Upper lobe of right lung (tissue), 1 donor: ENCODE measurements around the gene SVIL. TPM values are rescaled to one million over a fixed set of nuclear protein-coding genes. Genes with fewer than 3 reads are reported as not detected.
A peak's percentile ranks its signal among the peaks of the same experiment; 100 is the strongest.
"Not testable (repeated sequence)": the region's sequence is repeated elsewhere in the genome, so short reads cannot be mapped to it uniquely, and the experiment has no call there.

Source experiments
- ATAC-seq: fragments of 200-7000 bp; cut with Tn5 transposase; one replicate; pipeline ENCODE4 v1.9.1; 2020; ENCODE audit warnings: mild to moderate bottlenecking, moderate library complexity
- DNase-seq: peaks from one replicate; pipeline ENCODE4 v3.0.0-alpha.2; 2020
- H3K27ac ChIP-seq: fragments of 200-600 bp; one replicate; pipeline ENCODE4 v1.8.0; 2022
- H3K27me3 ChIP-seq: fragments of 200-600 bp; one replicate; pipeline ENCODE4 v1.8.0; 2022; ENCODE audit warnings: mild to moderate bottlenecking
- H3K36me3 ChIP-seq: fragments of 200-600 bp; one replicate; pipeline ENCODE4 v1.8.0; 2022
- H3K4me1 ChIP-seq: fragments of 200-600 bp; one replicate; pipeline ENCODE4 v1.8.0; 2022
- H3K4me3 ChIP-seq: fragments of 200-600 bp; one replicate; pipeline ENCODE4 v1.8.0; 2022; ENCODE audit warnings: mild to moderate bottlenecking
- H3K9me3 ChIP-seq: fragments of 200-600 bp; one replicate; pipeline ENCODE4 v1.8.0; 2022
- intact Hi-C: fragments of 100-400 bp; cut with DNase I; formaldehyde crosslinking; loops from one replicate; pipeline ENCODE4 v1.11.0; 2022
- total RNA-seq: library from RNA; stranded (reverse); fragmentation: NEBNext Ultra II Directional; extraction: Animal tissue kit (Norgen Biotek cat#: 25700); gene quantifications from one replicate; pipeline ENCODE4 v1.2.1, GENCODE V29; 2021
- TF ChIP-seq, protein P1 (sequence below): fragments of 200-600 bp; IDR thresholded peaks from one replicate; pipeline ENCODE4 v1.8.0; 2022; ENCODE audit warnings: antibody characterized with exemption
- donor health status: DM: no; HTN: yes; CAD: no; lungs with severe emphysema.

Gene SVIL
- total RNA-seq, 1 donor from 2014 or later: 106 TPM

DNA sequence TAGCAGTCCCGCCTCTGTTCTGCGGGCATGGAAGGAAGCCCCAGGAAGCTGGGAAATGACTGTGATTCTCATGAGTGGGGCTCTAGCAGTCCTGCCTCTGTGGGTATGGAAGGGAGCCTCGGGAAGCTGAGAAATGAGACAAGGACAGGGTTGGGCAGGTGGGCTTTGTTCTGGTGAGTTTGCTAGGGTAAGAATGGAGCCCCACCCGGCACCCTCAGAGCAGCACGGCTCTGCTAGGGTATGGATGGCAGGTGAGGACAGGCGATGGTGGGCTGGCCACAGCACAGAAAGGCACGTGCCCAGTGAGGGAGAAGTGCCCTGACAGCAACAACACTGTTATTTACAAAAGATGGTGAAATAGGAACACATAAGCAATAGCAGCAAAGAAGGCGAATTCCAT lies 39.6 kb downstream of the SVIL start:
- ATAC-seq: no peak
- no peaks in the 10 kb centered on the region for H3K9me3 ChIP-seq

DNA sequence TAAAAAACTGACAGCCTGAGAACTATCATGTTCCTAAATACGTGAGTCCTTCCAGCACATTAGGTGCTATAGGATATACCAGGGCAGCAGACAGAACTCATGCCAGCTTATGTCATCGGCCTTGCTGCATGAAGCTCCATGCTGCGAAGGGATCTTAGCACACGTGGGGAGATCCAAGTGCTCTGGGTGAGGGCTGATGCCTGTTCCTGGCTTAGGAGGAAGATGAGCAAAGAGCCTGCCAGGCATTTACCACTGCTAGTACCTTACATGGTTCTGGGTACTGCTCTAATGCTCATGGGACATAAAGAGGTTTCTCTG lies 43.2 kb downstream of the SVIL start:
- DNase-seq (no peak), ATAC-seq (no peak)
- TF ChIP-seq, protein P1, sequence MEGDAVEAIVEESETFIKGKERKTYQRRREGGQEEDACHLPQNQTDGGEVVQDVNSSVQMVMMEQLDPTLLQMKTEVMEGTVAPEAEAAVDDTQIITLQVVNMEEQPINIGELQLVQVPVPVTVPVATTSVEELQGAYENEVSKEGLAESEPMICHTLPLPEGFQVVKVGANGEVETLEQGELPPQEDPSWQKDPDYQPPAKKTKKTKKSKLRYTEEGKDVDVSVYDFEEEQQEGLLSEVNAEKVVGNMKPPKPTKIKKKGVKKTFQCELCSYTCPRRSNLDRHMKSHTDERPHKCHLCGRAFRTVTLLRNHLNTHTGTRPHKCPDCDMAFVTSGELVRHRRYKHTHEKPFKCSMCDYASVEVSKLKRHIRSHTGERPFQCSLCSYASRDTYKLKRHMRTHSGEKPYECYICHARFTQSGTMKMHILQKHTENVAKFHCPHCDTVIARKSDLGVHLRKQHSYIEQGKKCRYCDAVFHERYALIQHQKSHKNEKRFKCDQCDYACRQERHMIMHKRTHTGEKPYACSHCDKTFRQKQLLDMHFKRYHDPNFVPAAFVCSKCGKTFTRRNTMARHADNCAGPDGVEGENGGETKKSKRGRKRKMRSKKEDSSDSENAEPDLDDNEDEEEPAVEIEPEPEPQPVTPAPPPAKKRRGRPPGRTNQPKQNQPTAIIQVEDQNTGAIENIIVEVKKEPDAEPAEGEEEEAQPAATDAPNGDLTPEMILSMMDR: no peak
- Histone ChIP-seq H3K9me3 (no peaks in the 10 kb centered on the region), H3K27me3 (no peaks in the 10 kb centered on the region), H3K4me3 (no peak overlapping the region), H3K27ac (no peak overlapping the region), H3K4me1 (peaks cover 22% of the 10 kb centered on the region), H3K36me3 (no peaks in the 10 kb centered on the region)
- intact Hi-C loops: no loop called here

More for the DNA sequence above, 39.6 kb downstream of the SVIL start:
- Histone ChIP-seq H3K4me1 (peaks cover 8% of the 10 kb centered on the region), H3K4me3 (no peak overlapping the region), H3K27ac (no peak overlapping the region), H3K36me3 (no peaks in the 10 kb centered on the region), H3K27me3 (no peaks in the 10 kb centered on the region)
- DNase-seq: no peak
- TF ChIP-seq, protein P1: no peak
- intact Hi-C loops: no loop called here

DNA sequence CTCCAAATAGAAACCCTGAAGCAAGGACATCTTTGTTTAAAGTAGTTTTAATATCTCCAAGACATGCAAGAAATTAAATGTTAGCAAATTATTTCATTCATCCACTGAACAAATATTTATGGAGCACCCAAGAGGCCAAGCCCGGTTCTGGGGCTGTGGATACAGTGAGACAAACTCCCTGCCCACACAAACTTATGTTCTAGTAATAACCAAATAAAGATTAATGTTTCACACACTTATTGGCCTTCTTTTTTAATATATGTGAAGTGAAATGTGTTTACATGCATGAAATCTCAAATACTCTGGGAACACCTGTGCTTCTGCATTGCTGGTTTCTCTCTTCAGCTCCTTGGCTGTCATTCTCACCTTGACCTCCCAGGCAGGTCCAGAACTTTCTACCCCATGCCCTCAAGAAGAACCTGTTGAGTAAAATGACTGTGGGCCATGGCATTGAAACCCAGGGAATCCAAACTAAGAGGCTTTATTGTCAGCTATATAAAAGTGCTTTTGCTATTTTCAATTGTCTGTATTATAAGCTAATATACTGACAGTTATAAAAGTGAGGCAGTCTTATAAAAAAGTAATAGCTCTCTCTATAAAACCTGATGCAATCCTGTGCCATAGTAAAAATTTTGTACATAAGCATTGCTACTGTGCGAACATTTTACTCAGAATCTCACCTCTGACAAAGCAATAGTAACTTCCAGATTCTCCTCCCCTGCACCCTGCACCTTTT lies 43.7 kb downstream of the SVIL start:
- ATAC-seq (no peak), DNase-seq (no peak)
- H3K9me3 ChIP-seq: no peaks in the 10 kb centered on the region
- intact Hi-C loops: no loop called here
- H3K27me3 ChIP-seq: no peaks in the 10 kb centered on the region
- TF ChIP-seq, protein P1: no peak
- peaks cover 22% of the 10 kb centered on the region for H3K4me1 ChIP-seq
- no peak overlapping the region for H3K27ac ChIP-seq
- no peak overlapping the region for H3K4me3 ChIP-seq
- H3K36me3 ChIP-seq: no peaks in the 10 kb centered on the region

DNA sequence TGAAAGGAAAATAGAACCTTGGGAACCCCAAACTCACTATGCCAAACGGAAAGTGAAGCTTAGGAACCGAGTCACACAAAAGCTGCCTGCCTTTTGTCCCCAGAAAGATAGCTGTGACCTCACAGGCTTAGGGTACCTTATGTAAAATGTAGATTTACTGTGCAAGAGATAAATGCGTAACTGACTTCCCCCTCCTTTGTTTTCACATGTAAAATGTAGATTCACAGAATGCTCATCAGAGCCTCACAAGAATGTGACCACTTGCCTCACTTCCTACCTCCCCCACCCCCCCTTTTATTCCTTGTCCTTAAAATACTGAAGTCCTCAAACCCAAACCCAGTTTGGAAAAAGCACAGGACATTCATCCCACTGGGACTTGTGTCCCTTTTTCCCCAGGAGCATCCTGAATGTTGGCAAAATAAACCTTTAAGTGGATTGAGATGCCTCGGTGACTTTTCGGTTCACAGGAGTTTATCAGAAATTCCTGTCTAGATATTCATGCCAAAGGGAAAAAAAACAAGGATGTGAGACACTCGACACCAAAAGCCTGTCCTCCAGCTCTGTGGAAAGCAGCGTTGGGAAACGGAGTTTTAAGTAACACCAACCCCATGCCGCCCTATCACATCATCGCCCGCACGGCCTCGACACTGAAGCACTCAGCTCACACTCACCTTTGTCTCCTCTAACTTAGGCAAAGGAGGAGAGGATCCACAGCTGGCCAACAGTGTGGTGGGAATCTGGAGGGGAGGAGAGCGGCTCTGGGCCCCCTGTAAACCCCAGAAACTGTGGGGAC lies 45.9 kb downstream of the SVIL start:
- intact Hi-C loops: no loop called here
- H3K36me3 ChIP-seq: no peaks in the 10 kb centered on the region
- peaks cover 22% of the 10 kb centered on the region for H3K4me1 ChIP-seq
- ATAC-seq (peak; percentile 55), DNase-seq (no peak)
- no peak overlapping the region for H3K4me3 ChIP-seq
- TF ChIP-seq, protein P1: no peak
- H3K27ac ChIP-seq: peak overlapping the region; percentile 49
- H3K27me3 ChIP-seq: no peaks in the 10 kb centered on the region
- no peaks in the 10 kb centered on the region for H3K9me3 ChIP-seq

DNA sequence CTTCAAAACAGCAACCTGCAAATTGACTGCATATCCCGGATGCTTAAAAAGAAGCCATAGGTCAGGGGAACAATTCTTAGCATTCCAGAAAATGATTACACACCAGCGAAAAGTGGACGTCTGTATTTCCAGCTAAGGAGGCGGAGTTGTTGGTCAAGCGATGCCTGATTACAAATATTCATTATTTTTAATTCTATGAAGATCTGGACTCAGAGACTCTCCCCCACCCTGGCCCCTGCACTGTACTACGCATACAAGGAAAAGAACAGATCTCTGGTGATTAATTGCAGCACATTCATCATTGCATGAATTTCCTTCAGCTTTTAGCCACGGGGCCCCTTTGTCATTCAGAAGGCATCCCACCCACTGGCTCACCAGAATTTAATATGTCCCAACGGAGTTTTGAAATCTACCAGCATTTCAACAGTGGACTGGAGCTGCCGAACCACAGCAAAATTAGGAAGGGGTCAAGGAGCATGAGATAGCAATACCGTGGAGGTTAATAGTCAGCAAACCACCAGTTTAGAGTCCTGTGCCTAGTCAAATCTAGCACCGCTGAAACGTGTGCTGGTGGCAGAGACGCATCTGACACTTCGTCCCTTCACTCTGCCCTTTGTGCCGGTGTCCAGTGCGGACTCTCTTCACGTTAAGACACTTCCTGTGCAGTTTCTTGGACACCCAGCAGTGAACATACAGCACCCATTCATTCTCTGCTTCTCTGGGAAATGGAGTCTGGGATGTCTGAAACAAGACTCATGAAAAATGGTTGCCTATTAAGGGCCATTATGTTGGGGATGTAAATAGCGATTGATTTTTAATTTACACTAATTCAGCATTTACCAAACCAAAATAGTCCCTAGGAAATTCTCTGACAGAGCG lies 46.8 kb downstream of the SVIL start:
- H3K9me3 ChIP-seq, H3K36me3 ChIP-seq, H3K27me3 ChIP-seq, intact Hi-C loops, DNase-seq, H3K4me3 ChIP-seq: not testable (repeated sequence)
- peak overlapping the region; percentile 49 for H3K27ac ChIP-seq
- H3K4me1 ChIP-seq: peaks cover 24% of the 10 kb centered on the region
- peak; percentile 69 for ATAC-seq

DNA sequence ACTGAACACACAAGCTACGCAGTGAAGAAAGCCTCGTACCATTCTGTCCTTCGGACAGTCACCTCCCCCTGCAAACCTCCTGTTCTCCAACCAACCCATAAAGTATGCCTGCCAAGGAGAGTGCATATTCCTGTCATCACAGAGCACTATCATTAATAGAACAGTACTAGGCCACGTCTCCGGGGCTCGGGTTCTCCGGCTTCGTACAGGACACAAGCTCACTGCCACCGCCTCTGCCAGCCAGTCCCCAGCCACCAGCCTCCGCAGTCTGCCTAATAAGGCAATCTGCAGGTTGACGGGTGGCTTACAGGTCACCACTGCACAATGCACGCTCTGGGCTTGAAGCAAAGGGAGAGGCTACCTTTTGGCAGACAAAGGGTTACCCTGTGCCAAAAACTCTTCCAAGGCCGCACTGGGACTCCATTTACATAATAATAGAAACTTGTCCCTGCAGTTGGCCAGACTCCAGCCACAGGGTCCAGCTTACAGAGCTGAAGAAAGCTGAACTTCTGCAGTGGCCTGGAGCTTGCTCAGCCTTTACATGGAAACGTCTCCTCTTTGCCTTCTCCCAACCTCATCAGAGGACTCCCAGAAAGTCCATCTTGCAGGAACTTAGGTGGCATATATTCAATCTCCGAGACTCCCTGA lies 47.5 kb downstream of the SVIL start:
- H3K4me3 ChIP-seq, H3K27me3 ChIP-seq, intact Hi-C loops, DNase-seq, ATAC-seq, H3K27ac ChIP-seq, H3K9me3 ChIP-seq, H3K36me3 ChIP-seq: not testable (repeated sequence)
- peaks cover 24% of the 10 kb centered on the region for H3K4me1 ChIP-seq
